ENCODE results near the gene GSTA4.
"Not testable (repeated sequence)": the region's sequence is repeated elsewhere in the genome, so short reads cannot be mapped to it uniquely, and the experiment has no call there.

Gene GSTA4

GRCh38 chr6:52953911-52954839 lies 40.9 kb downstream of the GSTA4 start:
- ATAC-seq (replicated peaks) (no peak), DNase-seq (no peak)
- Mint-ChIP-seq H3K4me1 (ENCODE audit: low read depth in 2 of 2) (peaks cover 0 to 5% of the 10 kb centered on the region in 2 donors), H3K36me3 (ENCODE audit: insufficient read depth) (no peaks in the 10 kb centered on the region), H3K27me3 (peaks cover 0 to 6% of the 10 kb centered on the region in 2 donors), H3K4me3 (no peak overlapping the region), H3K9me3 (no peaks in the 10 kb centered on the region), H3K27ac (no peak overlapping the region)

DNA sequence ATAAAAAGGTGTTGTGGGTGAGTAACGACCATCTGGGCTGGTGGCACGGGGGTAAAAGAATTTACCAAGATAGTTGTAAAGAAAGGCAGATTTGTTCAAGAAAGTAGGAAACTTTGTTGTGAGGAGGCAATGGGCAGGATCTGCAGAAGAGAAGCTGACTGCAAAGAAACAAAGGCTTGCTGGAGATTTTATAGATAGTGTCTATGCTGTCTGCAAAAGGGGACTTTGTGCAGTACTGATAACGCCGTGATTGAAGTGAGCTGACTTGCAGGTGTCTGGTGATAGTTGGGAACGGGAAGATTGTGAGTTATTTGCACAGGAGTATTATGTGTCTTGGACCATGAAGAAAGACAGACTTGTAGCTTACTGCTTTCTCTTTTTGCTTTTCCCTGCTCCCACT lies 48.8 kb downstream of the GSTA4 start:
- Mint-ChIP-seq H3K4me3 (no peak overlapping the region), H3K4me1 (ENCODE audit: low read depth in 2 of 2) (peaks cover 4 to 5% of the 10 kb centered on the region in 2 donors), H3K9me3 (no peaks in the 10 kb centered on the region), H3K27ac (no peak overlapping the region), H3K36me3 (ENCODE audit: insufficient read depth) (no peaks in the 10 kb centered on the region), H3K27me3 (peaks cover 24 to 49% of the 10 kb centered on the region in 2 donors)
- DNase-seq (no peak), ATAC-seq (replicated peaks) (no peak)

DNA sequence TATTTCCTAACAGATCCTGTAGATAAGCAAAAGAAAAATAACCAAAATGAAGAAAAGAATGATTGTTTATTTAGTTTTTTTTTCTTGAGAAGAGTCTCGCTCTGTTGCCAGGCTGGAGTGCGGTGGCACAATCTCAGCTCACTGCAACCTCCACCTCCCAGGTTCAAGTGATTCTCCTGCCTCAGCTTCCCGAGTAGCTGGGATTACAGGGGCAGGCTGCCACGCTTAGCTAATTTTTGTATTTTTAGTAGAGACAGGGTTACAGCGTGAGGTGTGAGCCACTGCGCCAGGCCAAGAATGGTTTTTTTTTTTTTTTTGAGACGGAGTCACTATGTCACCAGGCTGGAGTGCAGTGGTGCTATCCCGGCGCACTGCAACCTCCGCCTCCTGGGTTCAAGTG lies 52.3 kb downstream of the GSTA4 start:
- H3K27ac Mint-ChIP-seq; H3K4me3 Mint-ChIP-seq; H3K36me3 Mint-ChIP-seq (ENCODE audit: insufficient read depth); DNase-seq; ATAC-seq (replicated peaks); H3K4me1 Mint-ChIP-seq (ENCODE audit: low read depth in 2 of 2); H3K9me3 Mint-ChIP-seq: not testable (repeated sequence)
- H3K27me3 Mint-ChIP-seq = peaks cover 24 to 41% of the 10 kb centered on the region in 2 donors

GRCh38 chr6:52942221-52942620 lies 52.9 kb downstream of the GSTA4 start:
- no peak for DNase-seq
- ATAC-seq (replicated peaks) = no peak
- Mint-ChIP-seq H3K4me3 (no peak overlapping the region), H3K27me3 (peaks cover 24 to 39% of the 10 kb centered on the region in 2 donors), H3K36me3 (ENCODE audit: insufficient read depth) (no peaks in the 10 kb centered on the region), H3K4me1 (ENCODE audit: low read depth in 2 of 2) (peaks cover 4 to 5% of the 10 kb centered on the region in 2 donors), H3K27ac (no peak overlapping the region), H3K9me3 (no peaks in the 10 kb centered on the region)

DNA sequence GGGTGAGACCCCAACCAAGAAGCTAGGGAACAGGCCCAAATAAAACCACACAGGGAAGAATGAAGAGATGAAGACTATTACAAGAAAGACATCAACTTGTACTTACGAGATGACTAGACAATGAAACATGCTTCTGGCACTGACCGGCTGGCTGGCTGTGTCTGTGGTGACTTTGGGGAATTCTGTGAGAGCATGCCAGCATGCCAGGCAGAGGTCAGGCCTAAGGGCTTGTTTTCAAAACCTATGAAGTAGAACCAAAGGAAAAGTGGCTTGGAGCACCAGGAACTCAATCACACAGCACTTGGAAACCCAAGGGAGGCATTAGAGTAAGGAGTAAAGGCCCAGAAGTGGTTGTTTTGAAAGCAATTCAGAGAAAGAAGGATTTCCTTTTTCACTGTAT lies 57.2 kb downstream of the GSTA4 start:
- no peak for DNase-seq
- Mint-ChIP-seq H3K36me3 (ENCODE audit: insufficient read depth) (no peaks in the 10 kb centered on the region), H3K4me1 (ENCODE audit: low read depth in 2 of 2) (peaks cover 0 to 2% of the 10 kb centered on the region in 2 donors), H3K27ac (no peak overlapping the region), H3K4me3 (no peak overlapping the region), H3K9me3 (no peaks in the 10 kb centered on the region), H3K27me3 (peaks cover 8 to 29% of the 10 kb centered on the region in 2 donors)
- no peak for ATAC-seq (replicated peaks)

DNA sequence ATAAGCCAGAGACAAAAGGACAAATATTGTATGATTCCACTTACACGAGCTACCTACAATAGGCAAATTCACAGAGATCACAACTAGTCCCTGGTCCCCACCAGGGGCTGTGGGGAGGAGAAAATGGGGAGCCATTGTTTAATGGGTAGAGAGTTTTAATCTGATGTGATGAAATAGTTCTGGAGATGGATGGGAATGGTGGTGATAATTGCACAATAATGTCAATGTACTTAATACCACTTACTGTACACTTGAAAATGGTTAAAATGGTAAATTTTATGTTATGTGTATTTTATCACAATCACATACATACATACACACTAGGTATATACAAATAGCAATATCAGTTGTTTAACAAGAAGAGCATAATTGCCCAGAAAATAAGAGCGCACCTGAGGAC lies 61.3 kb downstream of the GSTA4 start:
- H3K36me3 Mint-ChIP-seq (ENCODE audit: insufficient read depth) = no peaks in the 10 kb centered on the region
- H3K9me3 Mint-ChIP-seq = no peaks in the 10 kb centered on the region
- no peak for ATAC-seq (replicated peaks)
- peaks cover 0 to 2% of the 10 kb centered on the region in 2 donors for H3K4me1 Mint-ChIP-seq (ENCODE audit: low read depth in 2 of 2)
- peaks cover 6 to 18% of the 10 kb centered on the region in 2 donors for H3K27me3 Mint-ChIP-seq
- no peak overlapping the region for H3K27ac Mint-ChIP-seq
- no peak overlapping the region for H3K4me3 Mint-ChIP-seq
- no peak for DNase-seq

GRCh38 chr6:52931351-52931750 lies 63.7 kb downstream of the GSTA4 start:
- DNase-seq (no peak), ATAC-seq (replicated peaks) (no peak)
- Mint-ChIP-seq H3K4me3 (no peak overlapping the region), H3K4me1 (ENCODE audit: low read depth in 2 of 2) (no peaks in the 10 kb centered on the region), H3K36me3 (ENCODE audit: insufficient read depth) (peaks cover 2% of the 10 kb centered on the region), H3K9me3 (no peaks in the 10 kb centered on the region), H3K27ac (no peak overlapping the region), H3K27me3 (peaks cover 15 to 32% of the 10 kb centered on the region in 2 donors)

GRCh38 chr6:52929321-52930164 lies 65.5 kb downstream of the GSTA4 start:
- H3K36me3 Mint-ChIP-seq (ENCODE audit: insufficient read depth) = peaks cover 2% of the 10 kb centered on the region
- H3K4me3 Mint-ChIP-seq = no peak overlapping the region
- ATAC-seq (replicated peaks) = no peak
- no peak overlapping the region for H3K27ac Mint-ChIP-seq
- H3K27me3 Mint-ChIP-seq = peaks cover 20 to 30% of the 10 kb centered on the region in 2 donors
- no peak for DNase-seq
- no peaks in the 10 kb centered on the region for H3K9me3 Mint-ChIP-seq
- no peaks in the 10 kb centered on the region for H3K4me1 Mint-ChIP-seq (ENCODE audit: low read depth in 2 of 2)

Data from effector memory CD8-positive, alpha-beta T cell (primary cell).